ENCODE measurements around the gene KYNU.

GRCh38 chr2:142849820-142850219, 27.6 kb upstream of the KYNU start:
- TF ChIP-seq GABPA (IDR thresholded peaks at IDR 0.05; ENCODE audit: low read depth, low read length) (no peak), GABPA (CRISPR knock-in tag; IDR thresholded peaks at IDR 0.05; ENCODE audit: low read depth) (no peak), ZNF530 (CRISPR knock-in tag; IDR thresholded peaks at IDR 0.05; ENCODE audit: low read depth) (no peak), JUN (CRISPR knock-in tag; IDR thresholded peaks at IDR 0.05) (no peak), SIN3A (IDR thresholded peaks at IDR 0.05; ENCODE audit: borderline replicate concordance, low read depth, low read length) (no peak), POLR2A (IDR thresholded peaks at IDR 0.05; ENCODE audit: insufficient read depth in 1 of 2, low read depth in 2 of 2, low read length in 2 of 2) (no peak), CHD2 (IDR thresholded peaks at IDR 0.05; ENCODE audit: low read depth, low read length) (no peak), PRDM15 (CRISPR knock-in tag; IDR thresholded peaks at IDR 0.05) (no peak), RFX5 (IDR thresholded peaks at IDR 0.05; ENCODE audit: low read depth, low read length) (no peak), ZKSCAN8 (CRISPR knock-in tag; IDR thresholded peaks at IDR 0.05; ENCODE audit: borderline replicate concordance) (no peak), POLR2AphosphoS5 (IDR thresholded peaks at IDR 0.05; ENCODE audit: low read depth, low read length) (no peak), ZNF772 (CRISPR knock-in tag; IDR thresholded peaks at IDR 0.05) (no peak), SMC3 (IDR thresholded peaks at IDR 0.05; ENCODE audit: low read length) (no peak), EED (CRISPR knock-in tag; IDR thresholded peaks at IDR 0.05) (no peak), PBX3 (CRISPR knock-in tag; IDR thresholded peaks at IDR 0.05; ENCODE audit: borderline replicate concordance) (no peak)

Measured in HepG2 (cell line).